HG03025 (cell line): ENCODE results near the gene HOXA6.

Source experiments
- ATAC-seq: cut with Tn5 transposase; IDR thresholded peaks from one replicate; pipeline ENCODE4 v1.9.1; 2021; ENCODE audit warnings: mild to moderate bottlenecking, moderate library complexity; ENCODE audit not compliant: unreplicated experiment, low FRiP score

Gene HOXA6

GRCh38 chr7:27173956-27174873 lies 26.6 kb upstream of the HOXA6 start, which contains the start of gene HOXA10:
HOXA10 (minus strand) TSS chr7:27174320; CDS start chr7:27174306, 14 bp downstream.
- ATAC-seq, result no peak

DNA sequence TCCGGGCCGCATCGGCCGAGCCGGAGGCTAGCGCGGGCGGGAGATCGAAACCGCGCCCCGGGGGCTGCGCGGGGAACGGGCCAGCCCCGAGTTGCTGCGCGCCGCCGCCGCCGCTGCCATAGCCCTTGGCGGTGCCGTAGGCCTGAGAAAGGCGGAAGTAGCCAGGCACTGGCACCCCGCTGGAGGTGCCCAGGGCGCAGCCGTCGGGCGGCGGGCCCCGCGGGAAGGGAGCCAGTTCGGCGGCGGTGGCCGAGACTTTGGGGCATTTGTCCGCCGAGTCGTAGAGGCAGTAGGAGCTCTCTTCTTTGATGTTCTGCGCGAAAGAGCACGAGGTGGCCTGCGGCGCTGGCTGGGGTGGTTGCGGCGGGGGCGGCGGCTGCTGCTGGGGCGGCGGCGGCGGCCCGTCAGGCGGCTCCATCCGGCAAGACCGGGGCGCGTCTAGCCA lies 26.0 kb upstream of the HOXA6 start:
- no peak for ATAC-seq

- ATAC-seq, result no peak
These were observed 25.4 kb upstream of the HOXA6 start for GRCh38 chr7:27172823-27173510.

DNA sequence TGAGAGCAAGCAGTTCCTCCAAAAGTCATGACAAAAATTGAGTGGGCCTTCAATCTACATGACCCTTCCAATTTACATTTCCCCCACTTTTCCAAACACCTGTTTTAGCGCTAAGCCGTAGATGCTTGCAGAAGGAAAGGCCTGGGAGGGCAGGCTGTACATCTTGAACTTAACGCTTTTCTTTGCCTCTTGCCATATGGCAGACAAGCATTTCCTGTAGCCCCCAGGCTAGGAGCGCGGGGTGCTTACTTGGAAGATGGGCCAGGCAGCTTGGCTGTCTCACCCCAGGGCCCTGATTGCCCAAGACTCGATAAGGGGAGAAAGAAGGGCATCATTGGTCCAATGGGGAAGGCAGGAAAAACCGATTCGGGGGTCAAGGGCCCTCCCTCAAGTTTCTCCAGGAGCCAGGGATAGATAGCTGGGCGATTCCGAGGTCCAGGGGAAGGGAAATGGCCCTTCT lies 24.8 kb upstream of the HOXA6 start:
- no peak for ATAC-seq

DNA sequence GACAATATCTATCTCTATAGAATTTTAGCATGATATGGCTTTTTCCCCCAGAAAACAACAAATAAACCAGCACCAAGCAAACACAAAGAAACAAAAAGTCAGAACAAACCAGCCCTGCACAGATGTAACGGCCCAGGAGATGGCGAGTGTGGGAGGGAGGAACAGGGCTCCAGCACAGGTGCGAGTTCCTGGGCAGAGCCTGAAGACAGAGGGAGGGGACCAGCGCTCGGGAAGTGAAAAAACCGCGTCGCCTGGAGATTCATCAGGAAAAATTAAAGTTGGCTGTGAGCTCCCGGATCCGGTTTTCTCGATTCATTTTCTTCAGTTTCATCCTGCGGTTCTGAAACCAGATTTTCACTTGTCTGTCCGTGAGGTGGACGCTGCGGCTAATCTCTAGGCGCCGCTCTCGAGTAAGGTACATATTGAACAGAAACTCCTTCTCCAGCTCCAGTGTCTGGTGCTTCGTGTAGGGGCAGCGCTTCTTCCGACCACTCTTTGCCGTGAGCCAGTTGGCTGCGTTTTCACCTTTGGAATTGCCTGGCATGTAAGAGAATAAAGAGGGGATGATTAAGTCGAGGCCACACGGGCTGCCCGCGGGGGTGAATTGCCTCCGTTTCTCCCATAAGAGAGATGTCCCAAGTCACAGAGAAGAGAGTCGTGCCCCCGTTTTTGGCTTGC lies 24.2 kb upstream of the HOXA6 start:
- ATAC-seq, result no peak

GRCh38 chr7:27171325-27171636 lies 23.7 kb upstream of the HOXA6 start:
- no peak for ATAC-seq

GRCh38 chr7:27170426-27171324 lies 23.1 kb upstream of the HOXA6 start:
- no peak for ATAC-seq

DNA sequence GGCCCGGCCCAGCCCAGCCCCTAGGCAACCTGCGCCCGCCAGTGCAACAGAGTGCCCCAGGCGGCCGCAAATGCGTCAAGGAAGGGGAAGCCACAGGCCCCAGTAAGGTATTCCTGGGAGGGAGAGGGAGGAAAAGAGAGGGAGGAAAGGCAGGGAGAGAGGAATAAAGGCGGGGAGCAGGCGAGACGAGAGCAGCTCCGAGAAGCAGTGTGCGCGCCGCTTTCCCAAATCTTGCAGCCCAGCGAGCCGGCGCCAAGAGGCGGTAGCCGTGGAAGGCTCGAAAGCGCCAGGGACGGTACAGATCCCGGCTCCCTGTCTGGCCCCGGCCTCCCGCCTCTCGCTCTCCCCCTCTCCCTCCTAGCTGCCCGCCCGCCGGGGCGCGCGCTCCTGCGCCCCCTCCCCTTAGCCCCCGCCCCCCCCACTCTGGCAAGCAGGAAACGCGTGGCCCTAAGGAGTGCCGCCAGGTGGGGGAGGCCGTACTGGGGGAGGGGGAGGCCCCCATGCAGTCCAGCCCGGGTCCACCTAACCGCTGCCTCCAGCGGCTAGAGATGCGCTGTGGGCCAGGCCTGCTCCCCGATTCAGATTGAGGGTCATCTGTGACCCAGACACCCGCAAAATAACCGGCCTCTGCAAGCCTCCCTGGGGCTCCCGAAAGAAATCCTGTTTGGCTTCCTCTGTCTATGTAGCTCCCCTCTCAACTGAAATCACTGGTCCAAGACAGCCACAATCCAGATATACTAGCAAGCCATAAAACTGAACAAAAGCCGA lies 22.3 kb upstream of the HOXA6 start:
- ATAC-seq, result no peak

DNA sequence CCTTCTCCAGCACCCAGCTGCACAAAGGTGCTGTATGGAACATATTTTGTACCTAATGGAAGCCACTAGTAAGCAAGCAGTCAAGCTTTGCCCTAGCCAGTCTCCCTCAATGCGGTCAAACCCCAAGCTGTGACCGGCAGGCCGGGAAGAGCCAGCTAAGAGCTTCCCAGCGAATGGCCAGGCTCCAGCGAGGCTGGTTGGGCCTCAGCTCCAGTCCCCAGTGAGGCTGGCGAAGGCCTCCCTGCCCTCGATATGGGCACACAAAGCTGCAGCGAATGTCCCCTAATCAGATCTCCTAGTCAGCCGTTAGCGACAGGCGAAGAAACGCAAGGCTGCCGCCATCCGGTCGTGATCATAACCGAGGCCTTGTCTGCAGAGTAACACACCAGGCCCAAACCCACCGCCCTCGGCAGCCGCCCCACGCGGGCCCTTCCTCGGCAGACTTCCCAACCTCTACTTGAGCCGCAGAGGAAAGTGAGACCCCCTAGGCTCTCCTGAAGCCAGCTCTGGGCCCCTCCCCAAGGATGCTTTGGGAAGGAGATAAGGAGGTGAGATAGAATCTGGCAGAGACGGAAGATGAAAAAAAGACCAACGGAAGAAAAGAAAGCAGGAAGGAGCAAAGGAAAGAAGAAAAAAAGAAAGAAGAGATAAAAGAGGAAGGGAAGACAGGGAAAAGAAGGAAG lies 20.8 kb upstream of the HOXA6 start:
- no peak for ATAC-seq

DNA sequence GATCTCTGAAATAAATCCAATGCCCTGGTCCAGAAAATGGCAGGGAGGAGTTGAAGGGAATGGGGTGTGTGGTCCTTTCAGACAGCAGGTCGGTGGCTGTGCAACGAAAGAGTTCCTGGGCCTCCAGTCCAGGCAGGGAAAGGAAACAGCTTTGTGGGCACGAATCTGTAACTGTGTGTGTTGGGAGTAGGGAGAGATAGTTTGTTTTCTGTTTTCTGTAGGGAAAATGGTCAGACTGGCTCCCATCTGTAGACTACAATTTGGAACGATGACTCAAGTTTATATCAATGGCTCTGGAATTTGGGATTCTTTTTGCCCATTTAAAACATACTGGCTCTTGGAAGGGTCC lies 20.3 kb upstream of the HOXA6 start:
- no peak for ATAC-seq

GRCh38 chr7:27166531-27167505 lies 19.2 kb upstream of the HOXA6 start:
- ATAC-seq, result no peak

DNA sequence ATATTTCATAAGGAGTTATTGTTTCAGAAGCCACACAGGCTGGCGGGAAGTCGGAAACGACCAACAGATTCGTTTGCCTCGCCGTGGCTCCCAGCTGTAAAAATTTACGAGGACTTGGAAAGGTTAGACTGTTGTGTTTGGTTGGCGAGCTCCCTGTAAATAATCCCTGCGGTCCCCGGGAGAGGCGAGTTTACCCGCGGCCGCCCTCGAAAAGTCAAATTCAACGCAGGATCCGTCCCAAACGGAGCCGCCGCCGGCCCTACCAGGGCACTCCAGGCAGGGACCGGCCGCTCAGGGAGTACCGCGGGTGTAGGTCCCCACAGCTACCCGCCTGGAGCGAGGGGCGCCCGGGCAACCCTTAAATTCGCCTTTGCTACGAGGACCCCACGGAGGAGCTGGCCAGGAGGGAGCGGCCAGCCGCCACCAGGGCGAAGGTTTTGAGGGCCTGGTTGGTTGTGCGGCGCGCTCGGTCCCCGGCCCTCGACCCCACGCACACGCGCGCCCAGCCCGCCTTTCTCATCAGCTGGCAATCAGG lies 18.5 kb upstream of the HOXA6 start:
- ATAC-seq, result no peak

DNA sequence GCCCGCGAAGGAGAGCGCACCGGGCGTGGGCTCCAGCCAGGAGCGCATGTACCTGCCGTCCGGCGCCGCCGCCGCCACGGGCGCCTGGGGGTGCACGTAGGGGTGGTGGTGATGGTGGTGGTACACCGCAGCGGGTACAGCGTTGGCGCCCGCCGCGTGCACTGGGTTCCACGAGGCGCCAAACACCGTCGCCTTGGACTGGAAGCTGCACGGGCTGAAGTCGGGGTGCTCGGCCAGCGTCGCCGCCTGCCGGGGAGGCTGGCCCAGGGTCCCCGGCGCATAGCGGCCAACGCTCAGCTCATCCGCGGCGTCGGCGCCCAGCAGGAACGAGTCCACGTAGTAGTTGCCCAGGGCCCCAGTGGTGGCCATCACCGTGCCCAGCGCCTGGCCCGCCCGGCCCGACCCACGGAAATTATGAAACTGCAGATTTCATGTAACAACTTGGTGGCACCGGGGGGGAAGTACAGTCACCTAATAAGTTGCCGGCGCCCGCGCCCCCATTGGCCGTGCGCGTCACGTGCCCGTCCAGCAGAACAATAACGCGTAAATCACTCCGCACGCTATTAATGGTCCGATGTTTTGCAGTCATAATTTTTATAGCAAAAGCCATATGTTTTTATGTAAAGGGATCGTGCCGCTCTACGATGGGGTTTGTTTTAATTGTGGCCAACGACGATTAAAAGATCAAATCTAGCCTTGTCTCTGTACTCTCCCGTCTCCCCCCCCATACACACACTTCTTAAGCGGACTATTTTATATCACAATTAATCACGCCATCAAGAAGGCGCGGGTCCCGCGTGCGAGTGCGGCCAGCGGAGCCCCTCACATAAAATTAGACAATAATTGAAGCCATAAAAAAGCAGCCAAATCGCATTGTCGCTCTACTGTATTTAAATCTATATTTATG lies 17.8 kb upstream of the HOXA6 start, which contains the start of gene HOXA9:
Gene HOXA9 (minus strand): TSS at position 449 of the 907 bp plus-strand sequence. CDS start 80 bp downstream, at position 369.
- ATAC-seq, result no peak

DNA sequence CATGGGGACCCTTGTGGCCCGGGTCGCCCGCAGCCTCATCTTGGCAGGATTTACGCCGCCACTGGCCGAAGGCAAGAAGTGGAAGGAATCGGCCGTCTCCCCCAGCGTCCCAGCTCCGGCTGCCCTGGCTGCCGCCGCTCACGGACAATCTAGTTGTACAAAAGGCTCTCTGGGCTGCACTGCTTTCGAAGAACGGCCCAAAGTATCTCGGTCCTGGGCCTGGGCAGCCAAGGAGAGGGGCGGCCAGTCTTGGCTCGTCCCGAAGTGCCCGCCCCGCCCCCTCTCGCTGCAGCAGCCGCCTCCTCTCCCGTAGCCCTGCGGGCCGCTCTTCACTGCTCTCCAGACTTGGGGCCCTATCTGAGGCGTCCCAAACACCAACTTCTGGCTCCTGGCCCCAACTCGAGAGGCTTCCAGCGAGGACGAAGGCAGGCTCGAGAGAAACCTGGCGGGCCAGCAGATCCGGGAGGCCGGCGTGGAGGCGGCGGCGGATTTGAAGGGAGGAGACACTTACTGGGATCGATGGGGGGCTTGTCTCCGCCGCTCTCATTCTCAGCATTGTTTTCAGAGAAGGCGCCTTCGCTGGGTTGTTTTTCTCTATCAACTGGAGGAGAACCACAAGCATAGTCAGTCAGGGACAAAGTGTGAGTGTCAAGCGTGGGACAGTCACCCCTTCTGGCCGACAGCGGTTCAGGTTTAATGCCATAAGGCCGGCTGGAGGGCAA lies 17.0 kb upstream of the HOXA6 start:
- ATAC-seq, result no peak

DNA sequence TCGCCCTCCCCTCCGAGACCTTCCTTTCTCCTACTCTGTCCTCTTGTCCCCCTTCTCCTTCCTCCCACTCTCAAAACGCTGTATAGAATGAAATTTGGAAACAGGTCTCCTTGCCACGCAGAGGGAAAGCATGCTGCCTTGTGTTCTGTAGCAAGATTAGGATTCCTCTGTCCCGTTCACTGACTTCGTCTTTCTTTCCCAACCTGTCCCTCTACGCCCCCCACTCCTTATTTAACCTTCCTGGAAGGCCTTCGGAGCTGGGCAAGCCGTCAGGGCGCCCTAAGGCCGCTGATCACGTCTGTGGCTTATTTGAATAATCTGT lies 16.4 kb upstream of the HOXA6 start:
- ATAC-seq, result no peak
